HL-60/S4 treated with retinoic acid at 250 ng/mL for 4 days and 3 days (cell line): ENCODE data around the gene RNF180.
"Not testable (repeated sequence)": the region's sequence is repeated elsewhere in the genome, so short reads cannot be mapped to it uniquely, and the experiment has no call there.

ENCODE experiments used
- in situ Hi-C: fragments of 300-500 bp; cut with MboI; formaldehyde crosslinking; loops from 2 replicates; pipeline ENCODE4 v1.7.0; 2022; ENCODE audit warnings: low sequenced_read_pairs

RNF180 gene

GRCh38 chr5:64176301-64176700 is 10.7 kb downstream of the RNF180 start:
- in situ Hi-C loops, result no loop called here

- in situ Hi-C loops, result no loop called here
Observed at GRCh38 chr5:64180661-64181343, 15.2 kb downstream of the RNF180 start.

DNA sequence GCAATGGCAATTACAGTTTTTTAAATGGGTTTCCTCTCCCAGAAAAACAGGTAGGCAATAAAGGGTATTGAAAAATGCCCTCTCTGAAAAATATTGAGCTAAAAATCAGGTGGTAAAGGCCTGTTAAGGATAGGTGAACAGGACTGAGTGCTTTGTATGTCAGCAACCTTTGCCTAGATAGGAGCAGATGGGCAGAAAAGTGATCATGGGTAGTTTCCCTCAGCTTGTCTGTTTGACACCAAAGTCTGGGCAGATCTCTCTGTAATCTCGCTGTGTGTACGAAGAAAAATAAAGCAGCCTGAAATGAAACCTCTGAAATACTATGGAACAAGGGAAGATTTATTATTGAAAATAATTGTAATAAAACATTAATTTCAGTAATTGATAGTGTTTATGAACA is 15.8 kb downstream of the RNF180 start:
- in situ Hi-C loops, result no loop called here

DNA sequence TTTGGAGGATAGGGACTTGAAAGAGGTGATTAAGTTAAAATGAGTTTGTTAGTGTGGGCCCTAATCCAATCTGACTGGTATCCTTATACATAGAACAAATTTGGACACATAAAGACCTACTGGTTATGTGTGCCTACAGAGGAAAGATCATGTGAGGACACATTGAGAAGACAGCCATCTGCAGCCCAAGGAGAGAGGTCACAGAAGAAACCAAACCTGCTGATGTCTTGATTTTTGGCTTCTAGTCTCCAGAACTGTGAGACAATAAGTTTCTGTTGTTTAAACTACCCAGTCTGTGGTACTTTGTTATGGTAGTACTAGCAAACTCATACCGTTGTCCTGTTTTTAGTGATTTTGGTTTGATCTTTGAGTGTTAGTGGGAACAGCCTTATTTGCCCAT is 18.3 kb downstream of the RNF180 start:
- in situ Hi-C loops, result no loop called here

GRCh38 chr5:64184832-64185231 is 19.2 kb downstream of the RNF180 start:
- in situ Hi-C loops, result no loop called here

- in situ Hi-C loops, result no loop called here
Observed at GRCh38 chr5:64188776-64189175, 23.1 kb downstream of the RNF180 start.

DNA sequence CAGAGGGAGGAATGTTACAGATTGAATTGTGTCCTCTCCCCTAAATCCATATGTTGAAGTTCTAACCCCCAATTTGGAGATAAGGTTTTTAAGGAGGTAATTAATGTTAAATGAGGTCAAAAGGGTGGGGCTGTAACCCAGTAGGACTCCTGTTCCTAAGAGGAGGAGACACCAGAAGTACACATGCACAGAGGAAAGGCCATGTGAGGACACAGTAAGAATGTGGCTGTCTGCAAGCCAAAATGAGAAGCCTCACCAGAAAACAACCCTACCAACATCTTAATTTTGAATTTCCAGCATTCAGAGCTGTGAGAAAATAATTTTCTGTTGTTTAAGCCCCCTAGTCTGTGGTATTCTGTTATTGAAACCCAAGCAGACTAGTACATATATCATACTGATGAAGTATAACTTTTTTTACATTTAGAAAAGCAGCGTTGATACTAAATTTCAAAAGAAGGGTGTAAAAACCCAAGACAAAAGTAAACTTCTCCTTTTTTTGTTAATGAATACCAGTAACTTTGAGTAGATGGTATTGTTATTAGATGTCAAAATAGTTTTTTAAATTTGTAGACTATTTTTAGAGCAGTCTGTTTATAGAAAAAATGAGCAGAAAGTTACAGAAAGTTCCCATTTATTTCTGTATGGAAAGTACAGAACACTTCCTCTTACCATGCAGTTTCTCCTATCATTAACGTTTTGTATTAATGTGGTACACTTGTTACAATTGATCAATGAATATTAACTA is 25.1 kb downstream of the RNF180 start:
- in situ Hi-C loops, result no loop called here

DNA sequence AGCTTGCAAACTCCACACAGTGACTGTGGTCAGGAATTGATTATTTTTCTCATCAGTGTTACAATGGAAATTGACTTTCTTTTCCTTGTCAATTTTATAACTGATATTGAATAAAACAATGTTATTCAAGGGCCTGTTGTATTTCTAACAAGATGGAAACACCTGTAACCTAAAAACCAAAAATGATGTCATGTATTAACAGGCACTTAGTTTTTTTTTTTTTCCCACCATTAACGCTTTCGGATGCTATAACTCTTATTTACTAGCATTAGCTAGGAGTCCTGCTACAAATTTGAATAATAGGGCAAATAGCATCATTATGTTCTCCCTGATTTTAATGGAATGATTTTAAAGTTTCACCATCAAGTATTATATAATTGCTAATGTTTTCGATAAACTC is 30.3 kb downstream of the RNF180 start:
- in situ Hi-C loops, result no loop called here

DNA sequence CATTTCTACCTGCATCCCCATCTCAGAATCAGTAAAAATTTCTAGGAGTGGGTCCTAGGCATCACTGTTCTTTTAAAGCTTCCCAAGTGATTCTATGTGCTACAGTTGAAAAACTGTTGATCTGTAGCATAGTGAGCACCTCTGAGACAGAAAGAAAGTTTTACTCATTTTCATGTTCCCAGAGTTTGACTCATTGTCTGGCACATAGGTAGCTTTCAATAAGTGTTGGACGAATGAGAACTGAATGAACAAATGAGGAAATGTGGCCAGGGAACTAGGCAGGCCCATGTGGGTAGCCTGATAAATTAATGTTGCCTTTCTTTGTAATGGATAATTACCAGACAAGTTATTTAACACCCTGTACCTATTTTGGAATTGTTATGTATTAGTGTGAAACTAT is 33.8 kb downstream of the RNF180 start:
- in situ Hi-C loops, result no loop called here

GRCh38 chr5:64201996-64202395 is 36.4 kb downstream of the RNF180 start:
- in situ Hi-C loops, result no loop called here

DNA sequence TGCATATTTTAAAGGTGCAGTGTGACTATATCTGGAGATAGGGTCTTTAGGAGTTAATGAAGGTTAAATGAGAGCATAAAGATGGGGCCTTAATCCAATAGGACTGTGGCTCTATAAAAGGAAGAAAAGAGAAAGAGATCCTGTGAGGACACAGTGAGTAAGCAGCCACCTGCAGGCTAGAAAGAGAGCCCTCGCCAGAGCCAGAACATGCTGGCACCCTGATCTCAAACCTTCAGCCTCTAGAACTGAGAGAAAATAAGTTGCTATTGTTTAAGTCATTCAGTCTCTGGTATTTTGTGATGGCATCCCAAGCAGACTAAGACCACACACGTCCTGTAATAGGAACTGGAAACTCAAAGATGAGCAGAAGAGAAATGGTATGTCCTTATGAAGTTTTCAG is 41.0 kb downstream of the RNF180 start:
- in situ Hi-C loops, result no loop called here

- in situ Hi-C loops, result no loop called here
Observed at GRCh38 chr5:64207978-64208377, 42.3 kb downstream of the RNF180 start.

DNA sequence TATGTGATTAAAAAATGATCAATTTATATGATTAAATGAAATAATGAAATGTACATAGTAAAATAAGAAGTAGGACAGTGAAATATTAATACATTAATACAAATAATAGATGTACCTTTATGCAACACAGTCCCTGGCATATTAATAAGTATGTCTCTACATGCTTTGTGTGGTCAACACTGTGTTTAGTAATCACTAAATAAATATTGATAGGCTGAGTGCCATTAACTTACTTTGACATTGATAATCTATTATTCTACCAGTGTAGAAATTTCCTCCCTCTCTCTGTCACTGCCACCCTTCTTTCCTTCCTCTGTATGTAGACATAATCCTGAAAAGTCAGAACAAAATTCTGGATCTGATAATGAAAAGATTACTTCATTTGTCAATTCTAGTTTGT is 43.7 kb downstream of the RNF180 start:
- in situ Hi-C loops, result no loop called here

- in situ Hi-C loops, result no loop called here
Observed at GRCh38 chr5:64210866-64211265, 45.2 kb downstream of the RNF180 start.

GRCh38 chr5:64213011-64213410 is 47.4 kb downstream of the RNF180 start:
- in situ Hi-C loops, result no loop called here

DNA sequence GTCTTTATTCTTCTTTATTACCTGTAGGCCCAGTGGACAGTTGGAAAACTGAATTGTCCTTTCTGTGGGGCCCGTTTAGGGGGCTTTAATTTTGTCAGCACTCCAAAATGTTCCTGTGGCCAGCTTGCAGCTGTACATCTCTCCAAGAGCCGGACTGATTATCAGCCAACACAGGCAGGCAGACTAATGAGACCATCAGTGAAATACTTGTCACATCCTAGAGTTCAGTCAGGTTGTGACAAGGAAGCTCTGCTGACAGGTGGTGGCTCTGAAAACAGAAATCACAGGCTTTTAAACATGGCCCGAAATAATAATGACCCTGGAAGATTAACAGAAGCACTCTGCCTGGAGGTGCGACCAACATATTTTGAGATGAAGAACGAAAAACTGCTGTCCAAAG is 47.9 kb downstream of the RNF180 start:
- in situ Hi-C loops, result no loop called here

DNA sequence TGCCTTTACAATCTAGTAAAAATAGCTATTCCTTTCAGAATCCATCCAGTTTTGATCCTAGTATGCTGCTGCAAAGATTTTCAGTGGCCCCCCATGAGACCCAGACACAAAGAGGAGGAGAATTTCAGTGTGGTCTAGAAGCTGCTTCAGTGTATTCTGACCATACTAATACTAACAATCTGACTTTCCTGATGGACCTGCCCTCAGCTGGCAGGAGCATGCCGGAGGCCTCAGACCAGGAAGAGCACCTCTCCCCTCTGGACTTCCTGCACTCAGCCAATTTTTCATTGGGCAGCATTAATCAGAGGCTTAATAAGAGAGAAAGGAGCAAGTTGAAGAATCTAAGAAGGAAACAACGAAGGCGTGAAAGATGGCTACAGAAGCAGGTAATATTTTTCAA is 48.5 kb downstream of the RNF180 start:
- in situ Hi-C loops, result no loop called here

DNA sequence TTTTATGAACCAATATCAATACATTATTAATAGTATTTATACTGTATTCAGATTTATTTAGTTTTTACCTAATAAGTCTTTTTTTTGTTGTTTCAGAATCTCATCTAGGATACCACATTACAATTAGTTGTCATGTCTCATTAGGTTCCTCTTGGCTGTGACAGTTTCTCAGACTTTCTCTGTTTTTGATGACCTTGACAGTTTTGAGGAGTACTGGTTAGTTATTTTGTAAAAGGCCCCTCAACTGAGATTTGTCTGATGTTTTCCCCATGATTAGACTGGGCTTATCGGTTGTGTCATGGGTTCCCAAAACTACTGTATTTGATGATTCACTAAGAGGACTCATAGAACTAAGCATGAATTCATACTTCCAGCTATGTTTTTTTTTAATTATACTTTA is 56.3 kb downstream of the RNF180 start:
- in situ Hi-C loops, result no loop called here

GRCh38 chr5:64225286-64225981 is 59.8 kb downstream of the RNF180 start:
- in situ Hi-C loops, result not testable (repeated sequence)

DNA sequence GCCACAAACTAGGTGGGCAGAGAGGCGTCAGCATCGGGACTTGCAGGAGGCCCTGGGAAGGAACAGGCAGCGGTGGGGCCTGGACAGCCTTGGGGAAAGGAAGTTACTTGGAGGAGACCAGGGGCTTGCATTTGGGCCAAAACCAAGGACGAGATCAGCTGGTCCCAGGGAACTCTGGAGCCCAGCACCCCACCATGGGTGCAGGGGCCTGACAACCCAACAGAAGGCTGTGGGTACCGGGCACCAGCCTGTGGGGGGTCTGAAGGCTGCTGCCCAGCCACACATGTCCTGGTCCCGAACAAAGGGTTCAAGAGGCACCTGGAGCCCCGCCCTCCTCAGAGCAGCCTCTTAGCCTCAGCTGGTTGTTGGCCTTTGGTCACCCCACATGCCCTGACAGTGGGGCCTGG is 61.5 kb downstream of the RNF180 start:
- in situ Hi-C loops, result not testable (repeated sequence)

DNA sequence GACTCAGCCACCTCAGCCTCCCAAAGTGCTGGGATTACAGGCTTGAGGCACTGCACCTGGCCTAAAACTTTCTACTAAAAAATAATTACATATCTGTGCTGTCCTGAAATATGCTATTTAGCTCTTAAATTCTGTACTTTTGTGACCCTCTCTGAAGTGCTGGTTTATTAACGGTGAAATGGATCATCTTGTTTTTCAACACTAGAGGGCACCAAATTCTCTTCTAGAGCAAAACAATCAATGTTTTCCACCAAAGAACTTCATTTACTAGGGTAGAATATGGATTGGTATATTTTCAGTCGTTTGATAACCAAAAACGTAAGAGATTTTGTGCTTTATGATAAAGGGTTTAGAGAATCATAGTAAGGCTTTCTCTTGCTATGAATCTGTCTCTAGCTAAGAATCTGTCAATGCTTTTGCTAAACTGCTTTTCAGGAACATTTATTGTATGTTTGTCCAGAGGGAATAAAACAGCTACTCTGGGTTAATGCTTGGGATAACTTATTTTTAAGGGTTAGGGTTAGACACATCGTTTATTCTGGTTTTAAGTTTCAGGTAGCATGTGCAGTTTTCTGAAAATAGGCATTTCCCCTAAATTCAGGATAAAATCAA is 63.6 kb downstream of the RNF180 start:
- in situ Hi-C loops, result no loop called here

- in situ Hi-C loops, result no loop called here
Observed at GRCh38 chr5:64260756-64261155, 95.1 kb downstream of the RNF180 start.
